Inflammatory macrophage (primary cell): Measurements from ENCODE around the gene CACNB4.
"Not testable (repeated sequence)": the region's sequence is repeated elsewhere in the genome, so short reads cannot be mapped to it uniquely, and the experiment has no call there.

Source experiments
- DNase-seq, 2 donors: peaks; one replicate each; pipeline ENCODE4 v3.0.0-alpha.2; 2020 to 2022

Gene CACNB4

GRCh38 chr2:152050341-152050740 lies 48.5 kb downstream of the CACNB4 start:
- no peak for DNase-seq

GRCh38 chr2:152049541-152049940 lies 49.3 kb downstream of the CACNB4 start:
- DNase-seq: peak in 1 of 2 donors; percentile 15

GRCh38 chr2:152047824-152048471 lies 50.9 kb downstream of the CACNB4 start:
- DNase-seq: peak in 1 of 2 donors; percentile 40

- DNase-seq: peak in 1 of 2 donors; percentile 47
Observed at GRCh38 chr2:152046940-152047339, 51.9 kb downstream of the CACNB4 start.

- peak; percentile 93 to 96 for DNase-seq
Observed at GRCh38 chr2:152042636-152043615, 55.9 kb downstream of the CACNB4 start.

DNA sequence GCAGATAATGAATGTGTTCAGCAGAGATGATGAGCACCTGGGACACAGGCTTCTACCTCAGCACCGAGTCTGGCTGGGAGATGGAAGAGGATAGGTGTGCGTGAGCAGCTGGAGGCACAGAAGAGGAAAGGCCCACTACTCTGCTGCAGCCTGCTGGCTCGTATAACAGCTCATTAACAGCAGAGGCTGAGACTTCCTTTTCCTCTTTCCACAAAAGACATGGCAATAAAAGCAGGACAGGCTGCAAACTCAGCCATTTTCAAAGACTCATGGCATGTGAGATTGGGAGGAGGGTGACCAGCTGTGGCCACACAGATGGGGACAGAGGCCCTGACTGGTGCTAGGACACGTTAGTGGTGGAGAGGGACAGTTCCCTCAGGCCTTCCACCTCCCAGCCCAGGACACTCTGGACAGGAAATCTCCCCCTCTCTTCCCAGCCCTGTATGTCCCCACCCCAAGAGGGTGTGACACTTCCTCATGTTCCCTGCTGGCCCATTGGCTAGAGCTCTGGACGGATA lies 60.3 kb downstream of the CACNB4 start:
- DNase-seq: peak; percentile 71 to 80

GRCh38 chr2:152037743-152038435 lies 61.0 kb downstream of the CACNB4 start:
- no peak for DNase-seq

GRCh38 chr2:152036611-152037469 lies 62.0 kb downstream of the CACNB4 start:
- DNase-seq: peak; percentile 75 to 79

GRCh38 chr2:152034257-152034801 lies 64.5 kb downstream of the CACNB4 start:
- DNase-seq: no peak

DNA sequence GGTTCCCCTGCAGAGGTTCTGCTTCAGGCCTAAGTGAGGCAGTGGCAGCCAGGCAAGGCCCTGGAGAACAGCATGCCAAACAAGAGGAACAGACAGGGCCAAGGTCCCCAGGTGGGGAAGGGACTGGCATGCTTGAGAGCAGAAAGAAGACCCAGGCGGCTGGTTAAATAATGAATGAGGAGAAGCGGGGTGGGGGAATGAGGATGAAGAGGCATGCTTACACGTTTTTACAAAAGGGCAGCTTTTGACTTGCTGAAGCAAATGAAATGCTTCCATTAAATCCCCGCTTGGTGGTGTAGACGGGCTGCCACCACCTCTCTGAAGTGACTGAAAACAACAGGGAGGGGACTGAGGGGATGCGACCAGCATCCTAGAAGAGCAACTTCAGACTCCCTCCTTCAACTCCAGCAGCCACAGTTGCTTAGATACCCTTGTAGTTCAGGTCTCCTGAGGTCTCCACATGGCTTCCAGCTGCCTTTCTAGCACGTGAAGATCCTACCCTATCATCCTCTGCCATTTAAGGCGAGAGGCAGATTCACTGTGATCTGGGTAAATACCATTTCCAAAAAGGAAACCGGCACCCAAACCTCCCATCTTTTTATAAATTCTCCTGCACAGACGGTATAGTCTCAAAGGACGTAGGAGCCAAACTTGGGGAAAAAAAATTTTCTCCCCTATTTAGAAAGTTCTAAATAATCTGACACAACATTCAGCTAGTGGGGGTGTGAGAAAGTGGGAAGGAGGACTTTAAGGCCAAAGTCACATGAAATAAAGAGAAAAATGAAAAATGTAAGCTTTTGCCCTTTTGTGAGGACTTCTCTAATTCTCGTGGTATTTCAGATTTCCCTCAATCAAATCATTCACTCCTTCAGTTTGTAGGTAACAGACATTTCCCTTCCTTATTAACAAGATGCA lies 65.6 kb downstream of the CACNB4 start:
- DNase-seq: peak in 1 of 2 donors; percentile 22

GRCh38 chr2:152031747-152032306 lies 67.0 kb downstream of the CACNB4 start:
- peak in 1 of 2 donors; percentile 26 for DNase-seq

GRCh38 chr2:152030596-152031328 lies 68.1 kb downstream of the CACNB4 start:
- DNase-seq: peak; percentile 81 to 94

GRCh38 chr2:152028182-152028862 lies 70.5 kb downstream of the CACNB4 start:
- DNase-seq: peak; percentile 69 to 77

DNA sequence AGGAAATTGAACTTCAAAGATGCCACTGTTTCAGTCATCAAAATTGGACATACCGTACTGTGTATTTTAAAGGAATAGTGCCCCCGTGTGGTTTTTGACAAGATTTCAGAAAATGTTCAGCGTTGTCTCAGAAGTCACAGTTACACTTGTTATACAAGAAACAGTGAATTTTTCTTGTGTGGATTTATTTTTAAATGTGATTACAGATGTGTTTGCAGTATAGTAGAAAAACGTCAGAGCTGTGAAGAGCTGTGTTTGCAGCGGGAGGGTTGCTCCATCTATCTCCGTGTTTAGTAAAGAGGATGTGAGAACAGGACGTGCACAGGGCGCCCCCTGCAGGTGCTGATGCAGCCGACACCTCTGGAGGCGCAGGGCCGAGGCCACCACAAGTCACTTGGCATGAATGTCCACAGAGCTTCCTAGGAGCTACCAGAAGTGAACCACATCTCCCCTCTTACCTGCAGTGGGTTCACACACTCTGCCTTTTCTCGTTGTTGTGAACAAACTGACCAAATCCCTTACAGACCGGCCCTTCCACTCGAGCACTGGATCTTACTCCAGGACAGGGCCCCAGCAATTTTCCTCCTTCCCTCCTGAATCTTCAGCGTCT lies 73.1 kb downstream of the CACNB4 start:
- peak; percentile 90 for DNase-seq

GRCh38 chr2:152024477-152024876 lies 74.4 kb downstream of the CACNB4 start:
- no peak for DNase-seq

GRCh38 chr2:152022090-152022489 lies 76.8 kb downstream of the CACNB4 start:
- DNase-seq: no peak

DNA sequence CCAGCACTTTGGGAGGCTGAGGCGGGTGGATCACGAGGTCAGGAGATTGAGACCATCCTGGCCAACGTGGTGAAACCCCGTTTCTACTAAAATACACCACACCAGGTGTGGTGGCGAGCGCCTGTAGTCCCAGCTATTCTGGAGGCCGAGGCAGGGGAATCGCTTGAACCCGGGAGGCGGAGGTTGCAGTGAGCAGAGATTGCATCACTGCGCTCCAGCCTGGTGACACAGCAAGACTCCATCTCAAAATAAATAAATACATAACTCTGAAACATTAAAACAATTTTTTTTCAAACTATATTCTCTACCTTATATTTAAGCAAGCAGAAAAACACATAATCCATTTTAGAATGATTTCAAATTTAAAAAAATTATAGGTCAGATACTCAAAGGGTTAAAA lies 77.8 kb downstream of the CACNB4 start:
- DNase-seq: not testable (repeated sequence)

DNA sequence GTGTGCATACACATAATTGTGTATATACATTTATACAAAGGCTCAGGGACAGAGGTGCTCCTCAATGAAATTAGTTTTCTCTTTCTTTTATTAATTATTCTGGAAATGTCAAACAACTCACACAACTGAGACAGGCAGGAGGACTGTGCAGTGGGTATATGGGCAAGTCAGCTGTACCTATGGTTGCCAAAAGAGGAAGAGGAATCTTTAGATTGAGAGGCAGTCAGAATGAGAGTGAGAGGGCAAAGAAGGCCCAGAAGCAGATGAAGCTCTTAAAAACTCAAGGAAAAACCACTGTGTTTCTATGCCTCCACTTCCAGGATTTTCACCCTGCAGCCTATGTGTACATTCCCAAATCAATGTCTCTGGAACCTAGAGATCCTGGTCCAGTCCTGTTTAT lies 79.1 kb downstream of the CACNB4 start:
- DNase-seq: no peak
